ENCODE measurements around the gene ASXL2. TPM values are rescaled to one million over a fixed set of nuclear protein-coding genes. Genes with fewer than 3 reads are reported as not detected.

Gene ASXL2
- total RNA-seq, 1 experiment from 2014 or later = 32.7 TPM

DNA sequence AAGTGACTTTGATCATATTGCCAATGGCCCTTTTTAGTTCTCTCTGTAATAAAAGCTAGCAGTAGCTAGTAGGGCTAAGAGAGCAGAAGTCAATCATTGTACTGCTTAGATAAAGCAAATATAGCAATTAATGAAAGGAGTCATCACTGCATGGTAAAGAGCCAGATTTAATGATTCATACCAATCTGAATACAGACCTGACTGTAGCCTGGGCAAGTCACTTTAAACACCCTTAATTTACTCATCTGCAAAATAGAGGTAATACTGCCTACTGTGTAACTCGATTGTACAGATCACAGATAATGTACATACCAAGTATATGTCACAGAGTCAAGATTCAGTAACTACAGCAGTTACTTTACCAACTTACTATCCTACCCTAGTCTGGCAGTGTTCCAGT is 63.6 kb downstream of the ASXL2 start:
- H2BK15ac ChIP-seq (ENCODE audit: low read depth, low read length) = no peak overlapping the region
- H2BK5ac ChIP-seq (ENCODE audit: insufficient read length, low read length) = no peak overlapping the region
- no peaks in the 10 kb centered on the region for H3K27me3 ChIP-seq (ENCODE audit: insufficient read depth, low read length)
- no peak overlapping the region for H3K18ac ChIP-seq (ENCODE audit: insufficient read length, low read depth, low read length)
- TF ChIP-seq, protein P1, sequence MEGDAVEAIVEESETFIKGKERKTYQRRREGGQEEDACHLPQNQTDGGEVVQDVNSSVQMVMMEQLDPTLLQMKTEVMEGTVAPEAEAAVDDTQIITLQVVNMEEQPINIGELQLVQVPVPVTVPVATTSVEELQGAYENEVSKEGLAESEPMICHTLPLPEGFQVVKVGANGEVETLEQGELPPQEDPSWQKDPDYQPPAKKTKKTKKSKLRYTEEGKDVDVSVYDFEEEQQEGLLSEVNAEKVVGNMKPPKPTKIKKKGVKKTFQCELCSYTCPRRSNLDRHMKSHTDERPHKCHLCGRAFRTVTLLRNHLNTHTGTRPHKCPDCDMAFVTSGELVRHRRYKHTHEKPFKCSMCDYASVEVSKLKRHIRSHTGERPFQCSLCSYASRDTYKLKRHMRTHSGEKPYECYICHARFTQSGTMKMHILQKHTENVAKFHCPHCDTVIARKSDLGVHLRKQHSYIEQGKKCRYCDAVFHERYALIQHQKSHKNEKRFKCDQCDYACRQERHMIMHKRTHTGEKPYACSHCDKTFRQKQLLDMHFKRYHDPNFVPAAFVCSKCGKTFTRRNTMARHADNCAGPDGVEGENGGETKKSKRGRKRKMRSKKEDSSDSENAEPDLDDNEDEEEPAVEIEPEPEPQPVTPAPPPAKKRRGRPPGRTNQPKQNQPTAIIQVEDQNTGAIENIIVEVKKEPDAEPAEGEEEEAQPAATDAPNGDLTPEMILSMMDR (conservative IDR thresholded peaks at IDR 0.05) = no peak
- H3K27ac Mint-ChIP-seq = no peak overlapping the region
- H3K27ac ChIP-seq (ENCODE audit: insufficient read length, low read depth, low read length) = no peak overlapping the region
- H2BK12ac ChIP-seq (ENCODE audit: insufficient read length, low read depth, low read length) = no peak overlapping the region
- H3K23ac ChIP-seq (ENCODE audit: insufficient read length, low read depth, low read length) = no peak overlapping the region
- H3K4me3 Mint-ChIP-seq = no peak overlapping the region
- H3K14ac ChIP-seq (ENCODE audit: insufficient read depth, low read length) = no peak overlapping the region
- H3K4me1 ChIP-seq (ENCODE audit: insufficient read depth, low read length) = no peaks in the 10 kb centered on the region
- H2BK20ac ChIP-seq (ENCODE audit: low read depth, low read length, poor library complexity, severe bottlenecking) = no peak overlapping the region
- DNase-seq = no peak
- 0 out of 2 replicates have a peak, but pooled peaks cover 2% of the 10 kb centered on the region for H3K79me2 ChIP-seq (ENCODE audit: insufficient read depth, low read length)
- no peak overlapping the region for H3K56ac ChIP-seq (ENCODE audit: insufficient read length, low read depth, low read length)
- H3K4me2 ChIP-seq (ENCODE audit: insufficient read depth, insufficient read length, low read length) = no peak overlapping the region
- no peak overlapping the region for H3K4ac ChIP-seq (ENCODE audit: low read depth, low read length)
- H3T11ph ChIP-seq (ENCODE audit: low read length) = no peak overlapping the region
- H2BK120ac ChIP-seq (ENCODE audit: low read depth, low read length, poor library complexity, severe bottlenecking) = no peak overlapping the region
- H3K9ac ChIP-seq (ENCODE audit: extremely low read depth, insufficient read length, low read length) = no peak overlapping the region
- H3K36me3 Mint-ChIP-seq (ENCODE audit: insufficient read depth in 1 of 3, low read depth in 3 of 3) = peaks cover 2 to 9% (median 4%) of the 10 kb centered on the region in 3 experiments; a peak in 4 of 7 replicates
- no peaks in the 10 kb centered on the region; the same call in 1 of the 2 replicates for H3K27me3 Mint-ChIP-seq (ENCODE audit: low read depth)
- H4K20me1 ChIP-seq (ENCODE audit: control insufficient read depth, insufficient read depth, insufficient read length) = no peaks in the 10 kb centered on the region
- H4K91ac ChIP-seq (ENCODE audit: insufficient read length, low read depth, low read length) = no peak overlapping the region
- no peak overlapping the region for H4K8ac ChIP-seq (replicated peaks; ENCODE audit: insufficient read length, low read depth, low read length)
- no peaks in the 10 kb centered on the region for H3K9me3 ChIP-seq (ENCODE audit: control insufficient read depth, low read depth, low read length)
- H3K23me2 ChIP-seq (ENCODE audit: insufficient read length, low read depth, low read length, poor library complexity, severe bottlenecking) = no peaks in the 10 kb centered on the region
- no peak overlapping the region for H4K5ac ChIP-seq (ENCODE audit: insufficient read length, low read depth, low read length)
- no CpG with 5 or more reads among the region's 1 CpG for WGBS (ENCODE audit: extremely low coverage, insufficient read length, low lambda C conversion rate)
- H3K4me1 Mint-ChIP-seq = peaks cover 15 to 19% of the 10 kb centered on the region in 2 experiments
- no peak overlapping the region for H2AFZ ChIP-seq (ENCODE audit: low read length)
- no peaks in the 10 kb centered on the region for H3K79me1 ChIP-seq (ENCODE audit: insufficient read depth, low read depth, low read length, poor library complexity, severe bottlenecking)
- no peak overlapping the region for H2AK5ac ChIP-seq (ENCODE audit: insufficient read length, low read length)
- no peaks in the 10 kb centered on the region for H3K9me3 Mint-ChIP-seq
